Measurements from ENCODE around the gene VPS35. TPM values are rescaled to one million over a fixed set of nuclear protein-coding genes. Genes with fewer than 3 reads are reported as not detected.
A peak's percentile ranks its signal among the peaks of the same experiment; 100 is the strongest.

VPS35 gene
- total and polyA plus RNA-seq, 4 donors: 97.4 to 170 (median 119) TPM

GRCh38 chr16:46714797-46715591, 26.0 kb upstream of the VPS35 start:
- Histone ChIP-seq H3K4me3 (ENCODE audit: low read depth, low read length) (no peak overlapping the region), H3K27ac (ENCODE audit: low read depth, low read length) (no peak overlapping the region), H3K4me1 (ENCODE audit: control insufficient read depth, insufficient read depth, low read length) (no peaks in the 10 kb centered on the region), H3K27me3 (ENCODE audit: control insufficient read depth, insufficient read depth, low read length) (no peaks in the 10 kb centered on the region), H3K36me3 (ENCODE audit: control insufficient read depth, insufficient read depth, low read length) (no peaks in the 10 kb centered on the region), H3K9me3 (ENCODE audit: control insufficient read depth, insufficient read depth, low read length) (no peaks in the 10 kb centered on the region)
- 100% methylated on average over 2 of the region's 7 CpGs for WGBS (ENCODE audit: insufficient coverage)
- DNase-seq (ENCODE audit: low read depth in 4 of 6, low spot score in 6 of 6): no peak

- H3K36me3 ChIP-seq (ENCODE audit: control insufficient read depth, insufficient read depth, low read length): no peaks in the 10 kb centered on the region
- 73% methylated on average over 2 of the region's 3 CpGs for WGBS (ENCODE audit: insufficient coverage)
- DNase-seq (ENCODE audit: low read depth in 4 of 6, low spot score in 6 of 6): no peak
- H3K4me1 ChIP-seq (ENCODE audit: control insufficient read depth, insufficient read depth, low read length): no peaks in the 10 kb centered on the region
- no peaks in the 10 kb centered on the region for H3K27me3 ChIP-seq (ENCODE audit: control insufficient read depth, insufficient read depth, low read length)
- no peak overlapping the region for H3K27ac ChIP-seq (ENCODE audit: low read depth, low read length)
- no peaks in the 10 kb centered on the region for H3K9me3 ChIP-seq (ENCODE audit: control insufficient read depth, insufficient read depth, low read length)
- H3K4me3 ChIP-seq (ENCODE audit: low read depth, low read length): no peak overlapping the region
Observed at GRCh38 chr16:46713634-46714033, 24.7 kb upstream of the VPS35 start.

GRCh38 chr16:46712911-46713310, 23.9 kb upstream of the VPS35 start:
- Histone ChIP-seq H3K4me3 (ENCODE audit: low read depth, low read length) (no peak overlapping the region), H3K9me3 (ENCODE audit: control insufficient read depth, insufficient read depth, low read length) (no peaks in the 10 kb centered on the region), H3K36me3 (ENCODE audit: control insufficient read depth, insufficient read depth, low read length) (no peaks in the 10 kb centered on the region), H3K4me1 (ENCODE audit: control insufficient read depth, insufficient read depth, low read length) (no peaks in the 10 kb centered on the region), H3K27me3 (ENCODE audit: control insufficient read depth, insufficient read depth, low read length) (no peaks in the 10 kb centered on the region), H3K27ac (ENCODE audit: low read depth, low read length) (no peak overlapping the region)
- 100% methylated on average over 1 of the region's 3 CpGs for WGBS (ENCODE audit: insufficient coverage)
- no peak for DNase-seq (ENCODE audit: low read depth in 4 of 6, low spot score in 6 of 6)

GRCh38 chr16:46711106-46712058, 22.4 kb upstream of the VPS35 start:
- Histone ChIP-seq H3K9me3 (ENCODE audit: control insufficient read depth, insufficient read depth, low read length) (no peaks in the 10 kb centered on the region), H3K27me3 (ENCODE audit: control insufficient read depth, insufficient read depth, low read length) (no peaks in the 10 kb centered on the region), H3K4me1 (ENCODE audit: control insufficient read depth, insufficient read depth, low read length) (no peaks in the 10 kb centered on the region), H3K36me3 (ENCODE audit: control insufficient read depth, insufficient read depth, low read length) (no peaks in the 10 kb centered on the region), H3K4me3 (ENCODE audit: low read depth, low read length) (no peak overlapping the region), H3K27ac (ENCODE audit: low read depth, low read length) (no peak overlapping the region)
- DNase-seq (ENCODE audit: low read depth in 4 of 6, low spot score in 6 of 6): no peak
- 74% methylated on average over 9 of the region's 10 CpGs for WGBS (ENCODE audit: insufficient coverage)

GRCh38 chr16:46709469-46710005, 20.6 kb upstream of the VPS35 start:
- DNase-seq (ENCODE audit: low read depth in 4 of 6, low spot score in 6 of 6): peak in 1 of 6 donors; percentile 40
- Histone ChIP-seq H3K27ac (ENCODE audit: low read depth, low read length) (no peak overlapping the region), H3K4me1 (ENCODE audit: control insufficient read depth, insufficient read depth, low read length) (no peaks in the 10 kb centered on the region), H3K36me3 (ENCODE audit: control insufficient read depth, insufficient read depth, low read length) (no peaks in the 10 kb centered on the region), H3K27me3 (ENCODE audit: control insufficient read depth, insufficient read depth, low read length) (no peaks in the 10 kb centered on the region), H3K4me3 (ENCODE audit: low read depth, low read length) (no peak overlapping the region), H3K9me3 (ENCODE audit: control insufficient read depth, insufficient read depth, low read length) (no peaks in the 10 kb centered on the region)
- WGBS (ENCODE audit: insufficient coverage): 14% methylated on average over 1 of the region's 3 CpGs

GRCh38 chr16:46706642-46707041, 17.7 kb upstream of the VPS35 start:
- H3K9me3 ChIP-seq (ENCODE audit: control insufficient read depth, insufficient read depth, low read length): no peaks in the 10 kb centered on the region
- WGBS (ENCODE audit: insufficient coverage): no CpG with 5 or more reads among the region's 1 CpG
- no peaks in the 10 kb centered on the region for H3K36me3 ChIP-seq (ENCODE audit: control insufficient read depth, insufficient read depth, low read length)
- DNase-seq (ENCODE audit: low read depth in 4 of 6, low spot score in 6 of 6): no peak
- no peak overlapping the region for H3K27ac ChIP-seq (ENCODE audit: low read depth, low read length)
- H3K27me3 ChIP-seq (ENCODE audit: control insufficient read depth, insufficient read depth, low read length): no peaks in the 10 kb centered on the region
- H3K4me3 ChIP-seq (ENCODE audit: low read depth, low read length): no peak overlapping the region
- no peaks in the 10 kb centered on the region for H3K4me1 ChIP-seq (ENCODE audit: control insufficient read depth, insufficient read depth, low read length)

GRCh38 chr16:46702030-46702429, 13.1 kb upstream of the VPS35 start:
- H3K4me3 ChIP-seq (ENCODE audit: low read depth, low read length): no peak overlapping the region
- H3K36me3 ChIP-seq (ENCODE audit: control insufficient read depth, insufficient read depth, low read length): no peaks in the 10 kb centered on the region
- no CpG with 5 or more reads among the region's 2 CpGs for WGBS (ENCODE audit: insufficient coverage)
- DNase-seq (ENCODE audit: low read depth in 4 of 6, low spot score in 6 of 6): no peak
- H3K4me1 ChIP-seq (ENCODE audit: control insufficient read depth, insufficient read depth, low read length): no peaks in the 10 kb centered on the region
- no peaks in the 10 kb centered on the region for H3K9me3 ChIP-seq (ENCODE audit: control insufficient read depth, insufficient read depth, low read length)
- H3K27me3 ChIP-seq (ENCODE audit: control insufficient read depth, insufficient read depth, low read length): no peaks in the 10 kb centered on the region
- H3K27ac ChIP-seq (ENCODE audit: low read depth, low read length): no peak overlapping the region

- H3K36me3 ChIP-seq (ENCODE audit: control insufficient read depth, insufficient read depth, low read length): peaks cover under 1% of the 10 kb centered on the region
- no peak for DNase-seq (ENCODE audit: low read depth in 4 of 6, low spot score in 6 of 6)
Observed at GRCh38 chr16:46701615-46702014, 12.6 kb upstream of the VPS35 start.

GRCh38 chr16:46700048-46700447, 11.1 kb upstream of the VPS35 start:
- Histone ChIP-seq H3K4me3 (ENCODE audit: low read depth, low read length) (no peak overlapping the region), H3K36me3 (ENCODE audit: control insufficient read depth, insufficient read depth, low read length) (peaks cover 5% of the 10 kb centered on the region), H3K27ac (ENCODE audit: low read depth, low read length) (no peak overlapping the region), H3K27me3 (ENCODE audit: control insufficient read depth, insufficient read depth, low read length) (no peaks in the 10 kb centered on the region), H3K4me1 (ENCODE audit: control insufficient read depth, insufficient read depth, low read length) (no peaks in the 10 kb centered on the region), H3K9me3 (ENCODE audit: control insufficient read depth, insufficient read depth, low read length) (no peaks in the 10 kb centered on the region)
- WGBS (ENCODE audit: insufficient coverage): no CpG with 5 or more reads among the region's 3 CpGs
- DNase-seq (ENCODE audit: low read depth in 4 of 6, low spot score in 6 of 6): no peak

More at GRCh38 chr16:46701615-46702014, 12.6 kb upstream of the VPS35 start:
- no peak overlapping the region for H3K4me3 ChIP-seq (ENCODE audit: low read depth, low read length)
- H3K9me3 ChIP-seq (ENCODE audit: control insufficient read depth, insufficient read depth, low read length): no peaks in the 10 kb centered on the region
- H3K27me3 ChIP-seq (ENCODE audit: control insufficient read depth, insufficient read depth, low read length): no peaks in the 10 kb centered on the region
- WGBS (ENCODE audit: insufficient coverage): no CpG with 5 or more reads among the region's 4 CpGs
- no peak overlapping the region for H3K27ac ChIP-seq (ENCODE audit: low read depth, low read length)
- no peaks in the 10 kb centered on the region for H3K4me1 ChIP-seq (ENCODE audit: control insufficient read depth, insufficient read depth, low read length)
